ENCODE data around the gene YWHAE. TPM values are rescaled to one million over a fixed set of nuclear protein-coding genes. Genes with fewer than 3 reads are reported as not detected.

Gene YWHAE
- total and polyA plus RNA-seq, 9 of the 15 experiments (the other 6 are each of a cell fraction or from before 2014, with no cell fraction given) = 184 to 727 (median 448) TPM

DNA sequence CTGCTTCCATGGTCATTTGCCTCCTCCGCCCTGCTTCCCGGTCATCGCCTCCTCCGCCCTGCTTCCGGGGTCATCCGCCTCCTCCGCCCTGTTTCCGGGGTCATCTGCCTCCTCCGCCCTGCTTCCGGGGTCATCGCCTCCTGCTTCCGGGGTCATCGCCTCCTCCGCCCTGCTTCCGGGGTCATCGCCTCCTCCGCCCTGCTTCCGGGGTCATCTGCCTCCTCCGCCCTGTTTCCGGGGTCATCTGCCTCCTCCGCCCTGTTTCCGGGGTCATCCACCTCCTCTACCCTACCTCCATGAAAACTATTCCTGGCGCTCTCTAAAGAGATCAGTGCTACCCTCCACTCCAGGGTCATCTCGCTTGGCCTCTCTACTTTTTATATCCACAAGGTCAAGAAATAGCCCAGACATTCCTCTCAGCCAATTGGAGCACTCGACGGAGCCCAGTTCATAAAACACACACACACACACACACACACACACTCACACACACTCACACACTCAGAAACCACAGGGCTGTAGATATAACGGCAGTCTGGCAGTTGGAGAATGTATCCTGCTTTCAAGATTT lies 75.7 kb downstream of the YWHAE start (continued):
- TF ChIP-seq ZNF740 (CRISPR knock-in tag; IDR thresholded peaks at IDR 0.05) (no peak), ZNF740 (tag; IDR thresholded peaks at IDR 0.05) (no peak), CEBPZ (IDR thresholded peaks at IDR 0.05; ENCODE audit: borderline replicate concordance, low read depth, low read length) (no peak), NR2C2 (CRISPR knock-in tag; IDR thresholded peaks at IDR 0.05) (peak; percentile 97), NR2C2 (tag; IDR thresholded peaks at IDR 0.05) (peak; percentile 99), TBL1XR1 (IDR thresholded peaks at IDR 0.05; ENCODE audit: low read length in 2 of 2) (no peak; a peak in 2 of 4 replicates), POLR2A (conservative IDR thresholded peaks at IDR 0.05) (0 out of 2 replicates have a peak, but pooled peaks have one; percentile 39), TFAP4 (CRISPR knock-in tag; IDR thresholded peaks at IDR 0.05; ENCODE audit: borderline replicate concordance) (peak; percentile 92), GATA2 (CRISPR knock-in tag; IDR thresholded peaks at IDR 0.05) (no peak), SMARCA4 (IDR thresholded peaks at IDR 0.05) (no peak), IFI16 (CRISPR knock-in tag; IDR thresholded peaks at IDR 0.05) (no peak), CBX1 (IDR thresholded peaks at IDR 0.05; ENCODE audit: low read depth) (no peak), POLR2H (tag; IDR thresholded peaks at IDR 0.05; ENCODE audit: low read depth) (no peak), MAZ (CRISPR knock-in tag; conservative IDR thresholded peaks at IDR 0.05 in 1 of 2, IDR thresholded peaks at IDR 0.05 in 1 of 2) (no peak), ESRRA (IDR thresholded peaks at IDR 0.05; ENCODE audit: borderline replicate concordance, low read depth) (peak; percentile 73), E2F8 (IDR thresholded peaks at IDR 0.05; ENCODE audit: low read depth, partially characterized antibody) (peak; percentile 95), PRMT5 (CRISPR knock-in tag; IDR thresholded peaks at IDR 0.05) (no peak)
- TF ChIP-seq, protein P1, sequence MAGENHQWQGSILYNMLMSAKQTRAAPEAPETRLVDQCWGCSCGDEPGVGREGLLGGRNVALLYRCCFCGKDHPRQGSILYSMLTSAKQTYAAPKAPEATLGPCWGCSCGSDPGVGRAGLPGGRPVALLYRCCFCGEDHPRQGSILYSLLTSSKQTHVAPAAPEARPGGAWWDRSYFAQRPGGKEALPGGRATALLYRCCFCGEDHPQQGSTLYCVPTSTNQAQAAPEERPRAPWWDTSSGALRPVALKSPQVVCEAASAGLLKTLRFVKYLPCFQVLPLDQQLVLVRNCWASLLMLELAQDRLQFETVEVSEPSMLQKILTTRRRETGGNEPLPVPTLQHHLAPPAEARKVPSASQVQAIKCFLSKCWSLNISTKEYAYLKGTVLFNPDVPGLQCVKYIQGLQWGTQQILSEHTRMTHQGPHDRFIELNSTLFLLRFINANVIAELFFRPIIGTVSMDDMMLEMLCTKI (IDR thresholded peaks at IDR 0.05; ENCODE audit: partially characterized antibody) = no peak

All from K562 (cell line).